PFSK-1 (cell line): ENCODE measurements around the gene KSR2.

ENCODE experiments used
- FOXP2 ChIP-seq: optimal IDR thresholded peaks from 2 replicates; pipeline ENCODE3; 2011; ENCODE audit warnings: borderline replicate concordance, control low read depth, inconsistent platforms; ENCODE audit not compliant: insufficient read depth; ENCODE audit errors: extremely low read length, extremely low read depth
- POLR2AphosphoS5 ChIP-seq: IDR thresholded peaks from 2 replicates; pipeline ENCODE4 v1.6.1; 2012; ENCODE audit warnings: low read depth, mild to moderate bottlenecking, control low read depth, low read length, moderate library complexity
- REST ChIP-seq, 2 experiments: IDR thresholded peaks; 2 replicates each; pipeline versions ENCODE4 v1.6.1 to v1.8.0; 2011 to 2012; ENCODE audit warnings: low read depth in 2 of 2, low read length in 2 of 2, control low read depth in 1 of 2, inconsistent platforms in 1 of 2, mild to moderate bottlenecking in 1 of 2, moderate library complexity in 1 of 2; ENCODE audit not compliant: insufficient read depth in 1 of 2
- SIN3A ChIP-seq: IDR thresholded peaks from 2 replicates; pipeline ENCODE4 v1.6.1; 2012; ENCODE audit warnings: mild to moderate bottlenecking, low read length, moderate library complexity, borderline replicate concordance; ENCODE audit not compliant: insufficient read depth
- TAF1 ChIP-seq: IDR thresholded peaks from 2 replicates; pipeline ENCODE4 v1.6.1; 2012; ENCODE audit warnings: low read length, control low read depth, borderline replicate concordance; ENCODE audit not compliant: insufficient read depth

The KSR2 gene

GRCh38 chr12:117427211-117427610 is 541.6 kb downstream of the KSR2 start:
- TF ChIP-seq REST (IDR thresholded peaks at IDR 0.05; ENCODE audit: insufficient read depth in 1 of 2, low read depth in 2 of 2, low read length in 2 of 2): no peak
- no peak for TF ChIP-seq POLR2AphosphoS5
- no peak for TF ChIP-seq SIN3A
- no peak for TF ChIP-seq FOXP2
- no peak for TF ChIP-seq TAF1

- TF ChIP-seq POLR2AphosphoS5: no peak
- TF ChIP-seq REST (IDR thresholded peaks at IDR 0.05; ENCODE audit: insufficient read depth in 1 of 2, low read depth in 2 of 2, low read length in 2 of 2): no peak
- TF ChIP-seq TAF1: no peak
- no peak for TF ChIP-seq FOXP2
Observed at GRCh38 chr12:117421987-117422386, 546.8 kb downstream of the KSR2 start.

GRCh38 chr12:117421068-117421752 is 547.6 kb downstream of the KSR2 start:
- TF ChIP-seq TAF1 (no peak), SIN3A (no peak), FOXP2 (no peak), POLR2AphosphoS5 (no peak), REST (IDR thresholded peaks at IDR 0.05; ENCODE audit: insufficient read depth in 1 of 2, low read depth in 2 of 2, low read length in 2 of 2) (no peak)

- TF ChIP-seq TAF1 (no peak), REST (IDR thresholded peaks at IDR 0.05; ENCODE audit: insufficient read depth in 1 of 2, low read depth in 2 of 2, low read length in 2 of 2) (no peak), FOXP2 (no peak), SIN3A (no peak), POLR2AphosphoS5 (no peak)
Observed at GRCh38 chr12:117417004-117417403, 551.8 kb downstream of the KSR2 start.
